Breast epithelium (tissue), 3 donors: ENCODE data around the gene PLK5.

Source experiments
- POLR2A ChIP-seq: fragments of 450-650 bp; IDR thresholded peaks from one replicate; pipeline ENCODE4 v1.6.1; 2016; ENCODE audit warnings: antibody characterized with exemption, mild to moderate bottlenecking, moderate library complexity
- POLR2AphosphoS5 ChIP-seq, 3 donors: sonication (generic); formaldehyde crosslinking; IDR thresholded peaks; one replicate each; pipeline ENCODE4 v1.6.1; 2017; ENCODE audit warnings: antibody characterized with exemption in 3 of 3
- TF ChIP-seq, protein P1 (sequence below), 3 donors: fragments of 450-650 bp; IDR thresholded peaks; one replicate each; pipeline ENCODE4 v1.5.1; 2016 to 2017; ENCODE audit warnings: antibody characterized with exemption in 3 of 3, mild to moderate bottlenecking in 3 of 3, moderate library complexity in 3 of 3

DNA sequence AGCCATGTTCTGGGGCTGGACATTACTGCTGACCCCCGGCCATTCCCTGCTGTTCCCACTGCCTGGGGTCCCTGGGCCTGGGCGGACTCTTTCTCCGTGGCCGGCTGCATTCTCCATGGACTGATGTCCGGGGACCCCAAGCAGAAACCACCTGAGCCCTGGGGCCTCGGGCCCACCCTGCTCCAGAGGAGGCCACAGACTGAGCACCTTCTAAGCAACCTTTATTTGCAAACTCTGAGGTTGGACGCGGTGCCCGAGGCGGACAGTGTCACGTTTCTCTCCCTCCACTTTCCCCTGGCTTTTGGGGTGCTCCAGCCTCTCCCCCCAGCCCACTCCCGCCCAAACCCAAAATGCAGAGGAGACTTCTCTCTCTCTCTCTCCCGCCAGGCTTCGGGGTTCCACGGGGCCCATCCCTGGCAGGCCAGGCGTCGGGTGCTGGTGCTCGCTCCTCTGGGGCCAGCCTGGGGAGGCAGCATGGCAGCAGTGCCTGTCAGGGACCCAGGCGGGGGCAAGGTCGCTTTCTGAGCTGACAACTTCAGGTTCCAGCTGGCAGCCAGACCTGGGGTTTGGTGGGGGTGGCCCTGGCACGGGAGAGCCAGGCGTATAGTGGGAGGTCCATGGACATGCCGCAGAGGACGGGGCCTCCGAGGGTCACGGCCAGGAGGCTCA lies 42.5 kb upstream of the PLK5 start:
- TF ChIP-seq, protein P1, sequence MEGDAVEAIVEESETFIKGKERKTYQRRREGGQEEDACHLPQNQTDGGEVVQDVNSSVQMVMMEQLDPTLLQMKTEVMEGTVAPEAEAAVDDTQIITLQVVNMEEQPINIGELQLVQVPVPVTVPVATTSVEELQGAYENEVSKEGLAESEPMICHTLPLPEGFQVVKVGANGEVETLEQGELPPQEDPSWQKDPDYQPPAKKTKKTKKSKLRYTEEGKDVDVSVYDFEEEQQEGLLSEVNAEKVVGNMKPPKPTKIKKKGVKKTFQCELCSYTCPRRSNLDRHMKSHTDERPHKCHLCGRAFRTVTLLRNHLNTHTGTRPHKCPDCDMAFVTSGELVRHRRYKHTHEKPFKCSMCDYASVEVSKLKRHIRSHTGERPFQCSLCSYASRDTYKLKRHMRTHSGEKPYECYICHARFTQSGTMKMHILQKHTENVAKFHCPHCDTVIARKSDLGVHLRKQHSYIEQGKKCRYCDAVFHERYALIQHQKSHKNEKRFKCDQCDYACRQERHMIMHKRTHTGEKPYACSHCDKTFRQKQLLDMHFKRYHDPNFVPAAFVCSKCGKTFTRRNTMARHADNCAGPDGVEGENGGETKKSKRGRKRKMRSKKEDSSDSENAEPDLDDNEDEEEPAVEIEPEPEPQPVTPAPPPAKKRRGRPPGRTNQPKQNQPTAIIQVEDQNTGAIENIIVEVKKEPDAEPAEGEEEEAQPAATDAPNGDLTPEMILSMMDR (IDR thresholded peaks at IDR 0.05) = no peak
- TF ChIP-seq POLR2A (no peak), POLR2AphosphoS5 (IDR thresholded peaks at IDR 0.05) (no peak)
